ENCODE data around the gene LPP. TPM values are rescaled to one million over a fixed set of nuclear protein-coding genes. Genes with fewer than 3 reads are reported as not detected.
A peak's percentile ranks its signal among the peaks of the same experiment; 100 is the strongest.

LPP gene
- total RNA-seq, 4 donors from 2014 or later = 207 to 592 (median 406) TPM

DNA sequence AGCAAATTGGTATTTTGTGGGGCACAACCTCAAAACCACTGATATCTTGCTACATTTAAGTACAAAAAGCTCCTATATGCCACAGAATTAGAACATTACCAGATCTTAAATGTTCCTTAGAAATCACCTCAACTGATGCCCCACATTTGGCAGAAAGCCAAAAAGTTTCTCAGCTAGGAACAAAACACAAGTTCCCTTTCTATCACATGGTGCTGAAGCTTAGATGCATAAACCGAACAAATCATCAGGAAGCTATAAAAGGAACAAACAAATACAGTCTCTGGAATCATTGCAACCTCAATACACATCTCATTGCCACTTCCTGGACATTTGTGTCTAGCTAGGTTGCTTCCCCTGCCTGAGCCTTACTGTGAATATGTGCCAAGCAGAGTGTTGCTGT is 492.6 kb downstream of the LPP start:
- H3K4me3 ChIP-seq = no peak overlapping the region
- H3K4me1 ChIP-seq = peaks cover 0 to 17% (median 11%) of the 10 kb centered on the region in 4 donors
- H3K9me3 ChIP-seq = no peaks in the 10 kb centered on the region
- DNase-seq = no peak
- H3K36me3 ChIP-seq = no peaks in the 10 kb centered on the region
- peak overlapping the region in 1 of 4 donors; percentile 15 for H3K27ac ChIP-seq
- in situ Hi-C loops (cut with MboI; ENCODE audit: low pct_ligation_motif_present in 1 of 4, low pct_unique_long_range_greater_than_20kb in 1 of 4, low sequenced_read_pairs in 3 of 4) = no loop called here
- WGBS, 2 donors (ENCODE audit: low coverage in 1 of 2) = 0 to 4% methylated on average over 1 of the region's 1 CpG
- H3K27me3 ChIP-seq = no peaks in the 10 kb centered on the region
- intact Hi-C loops (cut with DNase I; ENCODE audit: low total_unique reads) = no loop called here
- TF ChIP-seq POLR2A (IDR thresholded peaks at IDR 0.05) (no peak), POLR2AphosphoS5 (IDR thresholded peaks at IDR 0.05) (peak in 2 of 3 donors; percentile 20 to 29)
- TF ChIP-seq, protein P1, sequence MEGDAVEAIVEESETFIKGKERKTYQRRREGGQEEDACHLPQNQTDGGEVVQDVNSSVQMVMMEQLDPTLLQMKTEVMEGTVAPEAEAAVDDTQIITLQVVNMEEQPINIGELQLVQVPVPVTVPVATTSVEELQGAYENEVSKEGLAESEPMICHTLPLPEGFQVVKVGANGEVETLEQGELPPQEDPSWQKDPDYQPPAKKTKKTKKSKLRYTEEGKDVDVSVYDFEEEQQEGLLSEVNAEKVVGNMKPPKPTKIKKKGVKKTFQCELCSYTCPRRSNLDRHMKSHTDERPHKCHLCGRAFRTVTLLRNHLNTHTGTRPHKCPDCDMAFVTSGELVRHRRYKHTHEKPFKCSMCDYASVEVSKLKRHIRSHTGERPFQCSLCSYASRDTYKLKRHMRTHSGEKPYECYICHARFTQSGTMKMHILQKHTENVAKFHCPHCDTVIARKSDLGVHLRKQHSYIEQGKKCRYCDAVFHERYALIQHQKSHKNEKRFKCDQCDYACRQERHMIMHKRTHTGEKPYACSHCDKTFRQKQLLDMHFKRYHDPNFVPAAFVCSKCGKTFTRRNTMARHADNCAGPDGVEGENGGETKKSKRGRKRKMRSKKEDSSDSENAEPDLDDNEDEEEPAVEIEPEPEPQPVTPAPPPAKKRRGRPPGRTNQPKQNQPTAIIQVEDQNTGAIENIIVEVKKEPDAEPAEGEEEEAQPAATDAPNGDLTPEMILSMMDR (IDR thresholded peaks at IDR 0.05) = no peak

DNA sequence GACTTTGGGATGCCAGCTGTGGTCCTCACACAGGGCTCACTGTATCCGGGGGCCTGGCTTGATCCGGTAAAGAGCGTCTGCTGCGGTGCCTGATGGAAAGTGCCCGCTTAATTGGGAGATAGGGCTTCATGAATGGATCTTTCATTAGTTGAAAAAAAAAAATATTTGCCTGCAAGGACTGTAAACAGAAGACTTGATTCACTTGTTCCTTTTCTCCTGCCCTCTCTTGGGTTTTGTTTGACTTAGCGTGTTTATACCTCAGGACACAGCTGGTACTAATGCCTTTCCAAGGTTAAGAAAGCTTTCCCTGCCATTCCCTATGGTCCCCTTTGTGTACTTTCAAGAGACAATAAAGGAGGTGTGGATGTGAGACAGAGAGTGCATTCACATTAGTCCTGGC is 493.3 kb downstream of the LPP start:
- Histone ChIP-seq H3K36me3 (no peaks in the 10 kb centered on the region), H3K27ac (peak overlapping the region in 1 of 4 donors; percentile 15), H3K4me3 (no peak overlapping the region), H3K27me3 (no peaks in the 10 kb centered on the region), H3K9me3 (no peaks in the 10 kb centered on the region), H3K4me1 (peaks cover 0 to 17% (median 11%) of the 10 kb centered on the region in 4 donors)
- DNase-seq = no peak
- TF ChIP-seq EP300 (IDR thresholded peaks at IDR 0.05; ENCODE audit: low read depth) (no peak), POLR2A (IDR thresholded peaks at IDR 0.05) (no peak), POLR2AphosphoS5 (IDR thresholded peaks at IDR 0.05) (no peak)
- TF ChIP-seq, protein P1 (IDR thresholded peaks at IDR 0.05) = no peak
- intact Hi-C loops (cut with DNase I; ENCODE audit: low total_unique reads) = no loop called here
- WGBS, 2 donors (ENCODE audit: low coverage in 1 of 2) = 83 to 93% methylated on average over 3 to 6 of the region's 6 CpGs
- in situ Hi-C loops (cut with MboI; ENCODE audit: low pct_ligation_motif_present in 1 of 4, low pct_unique_long_range_greater_than_20kb in 1 of 4, low sequenced_read_pairs in 3 of 4) = no loop called here

DNA sequence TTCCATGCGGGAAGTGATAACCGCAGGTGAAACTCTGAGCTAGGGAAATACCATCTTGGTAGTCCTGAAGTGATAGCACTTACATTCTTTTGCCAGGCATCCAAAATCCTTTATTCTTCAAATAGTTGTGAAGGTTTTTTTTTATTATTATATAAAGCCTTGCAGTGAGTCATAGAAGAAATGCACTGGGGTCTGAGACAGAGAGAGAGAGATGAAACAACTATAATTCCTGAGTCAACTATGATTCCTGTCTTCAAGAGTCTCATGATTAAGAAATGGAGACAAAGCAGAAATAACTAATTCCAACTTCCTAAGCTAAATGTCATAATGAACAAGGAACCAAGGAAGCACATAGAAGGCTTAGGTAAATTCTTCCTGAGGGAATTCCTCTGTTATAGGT is 495.6 kb downstream of the LPP start:
- Histone ChIP-seq H3K4me3 (no peak overlapping the region), H3K4me1 (peaks cover 0 to 15% (median 10%) of the 10 kb centered on the region in 4 donors), H3K27ac (no peak overlapping the region), H3K27me3 (no peaks in the 10 kb centered on the region), H3K9me3 (no peaks in the 10 kb centered on the region), H3K36me3 (no peaks in the 10 kb centered on the region)
- intact Hi-C loops (cut with DNase I; ENCODE audit: low total_unique reads) = no loop called here
- in situ Hi-C loops (cut with MboI; ENCODE audit: low pct_ligation_motif_present in 1 of 4, low pct_unique_long_range_greater_than_20kb in 1 of 4, low sequenced_read_pairs in 3 of 4) = no loop called here
- DNase-seq = no peak
- TF ChIP-seq, protein P1 (IDR thresholded peaks at IDR 0.05) = no peak
- TF ChIP-seq POLR2AphosphoS5 (IDR thresholded peaks at IDR 0.05) (no peak), POLR2A (IDR thresholded peaks at IDR 0.05) (no peak), EP300 (IDR thresholded peaks at IDR 0.05; ENCODE audit: low read depth) (no peak)
- WGBS, 2 donors (ENCODE audit: low coverage in 1 of 2) = 89 to 100% methylated on average over 2 of the region's 2 CpGs

DNA sequence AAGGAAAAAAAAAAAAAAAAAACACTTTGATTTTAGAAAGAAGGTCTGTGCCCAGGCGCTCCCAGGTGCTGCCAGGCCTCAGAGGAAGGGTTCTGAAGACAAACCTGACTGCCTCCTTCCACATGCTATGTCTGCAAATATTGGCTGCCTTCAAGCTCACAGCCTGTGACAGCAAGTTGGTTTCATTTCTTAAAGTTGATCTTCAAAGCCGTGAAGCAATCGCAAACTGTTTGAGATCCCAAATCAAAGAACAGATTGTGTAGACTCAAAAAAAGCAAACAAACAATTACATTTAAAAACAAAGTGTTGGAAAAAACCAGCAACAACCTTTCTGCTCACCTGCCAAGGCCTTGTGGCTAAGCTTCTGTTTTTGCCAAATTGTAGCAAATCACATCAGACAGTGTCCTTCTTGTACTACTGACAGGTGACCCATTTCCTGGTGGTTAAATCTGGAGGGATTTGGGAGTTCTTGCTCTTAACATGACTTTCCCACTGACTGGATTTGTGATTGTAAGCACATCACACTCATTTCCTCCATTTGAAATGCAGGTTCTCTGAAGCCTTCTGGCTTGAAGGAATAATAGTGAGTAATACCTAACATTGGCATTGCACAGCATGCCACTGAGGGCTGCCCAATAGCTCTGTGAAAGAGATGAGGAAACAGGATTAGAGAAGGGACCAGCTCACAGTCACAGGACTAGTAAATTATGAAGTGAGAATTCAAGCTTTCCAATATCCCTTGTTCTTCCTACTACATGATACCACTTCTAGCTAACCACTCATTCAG is 502.4 kb downstream of the LPP start:
- no peak overlapping the region for H3K4me3 ChIP-seq
- H3K4me1 ChIP-seq = peaks cover 0 to 10% (median 0%) of the 10 kb centered on the region in 4 donors
- no peaks in the 10 kb centered on the region for H3K36me3 ChIP-seq
- 68 to 76% methylated on average over 3 of the region's 3 CpGs for WGBS, 2 donors (ENCODE audit: low coverage in 1 of 2)
- H3K27me3 ChIP-seq = no peaks in the 10 kb centered on the region
- no peak overlapping the region for H3K27ac ChIP-seq
- H3K9me3 ChIP-seq = no peaks in the 10 kb centered on the region
- TF ChIP-seq EP300 (IDR thresholded peaks at IDR 0.05; ENCODE audit: low read depth) (no peak), POLR2A (IDR thresholded peaks at IDR 0.05) (no peak), POLR2AphosphoS5 (IDR thresholded peaks at IDR 0.05) (no peak)
- TF ChIP-seq, protein P1 (IDR thresholded peaks at IDR 0.05) = no peak
- intact Hi-C loops (cut with DNase I; ENCODE audit: low total_unique reads) (no loop called here), in situ Hi-C loops (cut with MboI; ENCODE audit: low pct_ligation_motif_present in 1 of 4, low pct_unique_long_range_greater_than_20kb in 1 of 4, low sequenced_read_pairs in 3 of 4) (no loop called here)
- DNase-seq = no peak
